ENCODE data around the gene POLR1C.
"Not testable (repeated sequence)": the region's sequence is repeated elsewhere in the genome, so short reads cannot be mapped to it uniquely, and the experiment has no call there.

POLR1C gene

GRCh38 chr6:43516697-43517504 lies at the start of gene POLR1C, which contains the start of gene YIPF3:
Gene POLR1C (plus strand): TSS chr6:43517089. CDS start chr6:43517110, 21 bp downstream.
Gene YIPF3 (minus strand): TSS chr6:43516926. CDS start chr6:43516807, 119 bp downstream.
- DNase-seq, result peak; percentile 100

GRCh38 chr6:43467265-43467664 lies 49.6 kb upstream of the POLR1C start:
- DNase-seq, result not testable (repeated sequence)

- no peak for DNase-seq
These were observed 49.1 kb upstream of the POLR1C start for GRCh38 chr6:43467752-43468151.

- no peak for DNase-seq
These were observed 48.6 kb upstream of the POLR1C start for GRCh38 chr6:43468240-43468639.

- no peak for DNase-seq
These were observed 47.9 kb upstream of the POLR1C start for GRCh38 chr6:43468748-43469681.

GRCh38 chr6:43469947-43470346 lies 46.9 kb upstream of the POLR1C start:
- no peak for DNase-seq

GRCh38 chr6:43471399-43471798 lies 45.5 kb upstream of the POLR1C start:
- no peak for DNase-seq

- no peak for DNase-seq
These were observed 44.4 kb upstream of the POLR1C start for GRCh38 chr6:43472515-43472914.

- DNase-seq, result no peak
These were observed 41.4 kb upstream of the POLR1C start for GRCh38 chr6:43475516-43475915.

- DNase-seq, result peak; percentile 47
These were observed 40.1 kb upstream of the POLR1C start for GRCh38 chr6:43476746-43477145.

GRCh38 chr6:43477235-43478007 lies 39.5 kb upstream of the POLR1C start, which contains the start of gene TJAP1:
Gene TJAP1 (plus strand): TSS chr6:43477570. CDS start chr6:43499002, 21,432 bp downstream.
- DNase-seq, result peak; percentile 93

- peak; percentile 42 for DNase-seq
These were observed 38.9 kb upstream of the POLR1C start for GRCh38 chr6:43478008-43478372.

- no peak for DNase-seq
These were observed 35.8 kb upstream of the POLR1C start for GRCh38 chr6:43481075-43481474.

- no peak for DNase-seq
These were observed 35.2 kb upstream of the POLR1C start for GRCh38 chr6:43481591-43482236.

GRCh38 chr6:43488667-43489276 lies 28.1 kb upstream of the POLR1C start:
- DNase-seq, result no peak

GRCh38 chr6:43489277-43490072 lies 27.4 kb upstream of the POLR1C start:
- DNase-seq, result no peak

- no peak for DNase-seq
These were observed 26.4 kb upstream of the POLR1C start for GRCh38 chr6:43490523-43490939.

GRCh38 chr6:43491750-43492661 lies 24.9 kb upstream of the POLR1C start:
- no peak for DNase-seq

- no peak for DNase-seq
These were observed 24.2 kb upstream of the POLR1C start for GRCh38 chr6:43492673-43493072.

- no peak for DNase-seq
These were observed 23.7 kb upstream of the POLR1C start for GRCh38 chr6:43493230-43493629.

Data from hematopoietic multipotent progenitor cell treated with erythropoietin and hydrocortisone succinate and interleukin-3 and kit ligand, for 6 days (in vitro differentiated cells).